Astrocyte of the spinal cord (primary cell): ENCODE measurements around the gene CIAO3.
"Not testable (repeated sequence)": the region's sequence is repeated elsewhere in the genome, so short reads cannot be mapped to it uniquely, and the experiment has no call there.

Experiments used
- DNase-seq: peaks from one replicate; pipeline ENCODE4 v3.0.0; 2011; ENCODE audit warnings: low read depth, low spot score
- H3K4me3 ChIP-seq: 2 replicates; pipeline ENCODE4 v1.5.1; 2011; ENCODE audit warnings: low read depth, mild to moderate bottlenecking, low read length, moderate library complexity
- in situ Hi-C: cut with HindIII; loops from 2 replicates; pipeline ENCODE4 v1.10.0; 2017; ENCODE audit warnings: low sequenced_read_pairs
- TF ChIP-seq, protein P1 (sequence below): IDR thresholded peaks from 2 replicates; pipeline ENCODE4 v1.5.1; 2012; ENCODE audit warnings: low read depth, mild to moderate bottlenecking, low read length, inconsistent platforms

CIAO3 gene

DNA sequence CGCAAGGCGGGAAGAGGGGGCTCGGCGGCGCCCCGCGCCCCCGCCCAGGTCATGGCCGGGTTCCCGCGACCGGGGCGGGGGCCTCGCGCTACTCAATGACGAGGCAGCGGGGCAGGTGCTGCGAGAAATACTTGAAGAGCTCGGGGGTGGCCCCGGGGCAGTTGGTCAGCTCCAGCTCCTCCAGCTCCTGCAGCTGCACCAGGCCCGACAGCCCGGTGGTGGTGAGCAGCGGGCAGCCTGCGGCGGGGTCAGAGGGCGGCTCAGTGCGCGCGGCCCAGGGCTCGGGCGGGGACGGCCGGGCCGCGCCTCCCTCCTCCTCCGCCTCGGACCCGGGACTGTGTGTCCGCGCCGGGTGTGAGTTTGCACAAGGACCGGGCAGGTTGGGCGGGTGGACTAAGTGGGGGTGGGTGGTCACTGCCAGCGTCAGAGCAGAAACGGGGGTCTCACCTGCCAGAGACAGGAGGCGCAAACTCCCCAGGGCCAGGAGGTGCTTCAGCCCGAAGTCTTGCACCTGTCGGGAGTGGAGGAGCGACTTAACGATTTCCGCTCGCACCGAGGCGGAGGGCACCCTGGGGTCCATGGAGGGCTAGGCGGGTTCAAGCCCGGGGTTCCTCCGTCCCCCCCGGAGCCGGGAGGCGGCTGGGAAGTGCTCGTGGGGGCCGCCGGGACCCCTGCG, 46.5 kb downstream of the CIAO3 start:
- H3K4me3 ChIP-seq, result no peak overlapping the region
- TF ChIP-seq, protein P1, sequence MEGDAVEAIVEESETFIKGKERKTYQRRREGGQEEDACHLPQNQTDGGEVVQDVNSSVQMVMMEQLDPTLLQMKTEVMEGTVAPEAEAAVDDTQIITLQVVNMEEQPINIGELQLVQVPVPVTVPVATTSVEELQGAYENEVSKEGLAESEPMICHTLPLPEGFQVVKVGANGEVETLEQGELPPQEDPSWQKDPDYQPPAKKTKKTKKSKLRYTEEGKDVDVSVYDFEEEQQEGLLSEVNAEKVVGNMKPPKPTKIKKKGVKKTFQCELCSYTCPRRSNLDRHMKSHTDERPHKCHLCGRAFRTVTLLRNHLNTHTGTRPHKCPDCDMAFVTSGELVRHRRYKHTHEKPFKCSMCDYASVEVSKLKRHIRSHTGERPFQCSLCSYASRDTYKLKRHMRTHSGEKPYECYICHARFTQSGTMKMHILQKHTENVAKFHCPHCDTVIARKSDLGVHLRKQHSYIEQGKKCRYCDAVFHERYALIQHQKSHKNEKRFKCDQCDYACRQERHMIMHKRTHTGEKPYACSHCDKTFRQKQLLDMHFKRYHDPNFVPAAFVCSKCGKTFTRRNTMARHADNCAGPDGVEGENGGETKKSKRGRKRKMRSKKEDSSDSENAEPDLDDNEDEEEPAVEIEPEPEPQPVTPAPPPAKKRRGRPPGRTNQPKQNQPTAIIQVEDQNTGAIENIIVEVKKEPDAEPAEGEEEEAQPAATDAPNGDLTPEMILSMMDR, result no peak

DNA sequence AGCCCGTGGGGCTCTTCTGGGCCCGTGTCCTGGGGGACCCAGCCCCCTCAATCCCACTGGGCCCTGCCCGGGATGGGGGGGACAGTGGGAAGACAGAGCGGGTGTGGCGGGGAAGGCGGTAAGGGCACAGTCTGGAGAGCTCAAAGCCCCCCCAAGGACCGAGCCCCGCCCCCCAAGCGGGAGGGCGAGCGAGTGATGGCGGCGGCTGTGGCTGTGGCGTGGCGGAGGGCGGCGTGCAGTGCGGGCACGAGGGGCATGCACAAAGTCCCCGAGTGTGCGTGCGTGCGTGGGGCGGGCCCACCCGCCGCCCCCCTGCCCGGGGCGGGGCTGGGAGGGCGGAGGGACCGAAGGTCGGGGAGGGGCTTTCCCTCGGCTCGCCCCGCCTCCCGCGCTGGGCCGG, 47.0 kb downstream of the CIAO3 start:
- no peak overlapping the region for H3K4me3 ChIP-seq
- in situ Hi-C loops, result no loop called here
- TF ChIP-seq, protein P1, result no peak
- no peak for DNase-seq

More for the DNA sequence above, 46.5 kb downstream of the CIAO3 start:
- no peak for DNase-seq
- in situ Hi-C loops, result no loop called here

DNA sequence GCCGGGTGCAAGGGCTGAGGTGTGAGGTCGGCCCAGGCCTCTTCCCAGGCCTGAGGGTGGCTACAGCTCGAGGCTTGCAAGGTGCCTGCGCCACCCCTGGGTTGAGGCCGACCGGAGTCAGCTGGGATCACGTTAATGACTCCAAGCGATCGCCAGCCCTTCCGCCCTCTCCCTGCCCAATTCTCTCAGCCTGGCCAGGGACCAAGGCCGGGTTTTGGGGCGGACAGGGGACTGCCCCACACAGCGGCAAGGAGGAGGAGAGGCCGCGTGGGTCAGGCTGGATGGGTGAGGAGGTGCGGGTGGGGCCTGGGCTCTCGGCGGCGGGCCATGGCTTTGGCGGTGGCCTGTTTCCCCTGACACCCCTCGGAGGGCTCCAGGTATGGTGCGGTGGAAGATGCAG, 47.4 kb downstream of the CIAO3 start:
- TF ChIP-seq, protein P1, result no peak
- H3K4me3 ChIP-seq, result no peak overlapping the region
- in situ Hi-C loops, result no loop called here
- DNase-seq, result no peak

DNA sequence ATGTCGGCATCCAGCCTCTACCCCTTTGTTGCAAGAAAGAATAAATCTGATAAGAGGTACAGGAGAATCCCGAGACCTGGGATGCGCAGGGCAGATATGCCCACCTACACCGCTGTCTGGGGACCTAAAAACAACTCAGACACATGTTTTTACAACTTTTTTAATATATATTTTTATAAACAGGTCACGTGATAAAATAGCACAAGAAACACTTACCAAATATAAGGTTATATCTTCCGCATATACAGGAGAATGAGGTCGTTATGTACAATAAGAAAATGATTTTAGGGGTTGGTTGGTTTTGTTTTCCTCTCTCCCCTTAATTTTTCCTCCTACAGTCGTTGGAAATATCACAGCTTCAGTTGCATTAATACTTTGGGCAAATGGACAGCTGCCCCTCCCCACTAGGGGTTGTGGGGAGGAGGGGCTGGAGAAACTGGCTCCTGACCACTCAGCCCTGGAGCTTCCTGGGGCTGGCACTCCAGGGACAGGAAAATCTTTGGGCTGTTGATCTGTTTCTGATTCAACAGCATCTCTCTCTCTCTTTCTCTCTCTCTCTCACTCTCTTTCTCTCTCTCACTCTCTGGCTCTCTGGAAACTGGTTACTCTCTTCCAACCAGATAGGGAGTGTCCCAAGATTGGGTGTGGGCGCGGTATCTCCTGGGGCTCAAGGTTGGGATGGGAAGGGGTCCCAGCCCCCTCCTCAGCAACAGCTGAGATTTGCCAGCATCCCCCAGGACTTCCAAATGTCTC, 48.3 kb downstream of the CIAO3 start:
- no peak overlapping the region for H3K4me3 ChIP-seq
- TF ChIP-seq, protein P1, result no peak
- DNase-seq, result no peak
- in situ Hi-C loops, result no loop called here

DNA sequence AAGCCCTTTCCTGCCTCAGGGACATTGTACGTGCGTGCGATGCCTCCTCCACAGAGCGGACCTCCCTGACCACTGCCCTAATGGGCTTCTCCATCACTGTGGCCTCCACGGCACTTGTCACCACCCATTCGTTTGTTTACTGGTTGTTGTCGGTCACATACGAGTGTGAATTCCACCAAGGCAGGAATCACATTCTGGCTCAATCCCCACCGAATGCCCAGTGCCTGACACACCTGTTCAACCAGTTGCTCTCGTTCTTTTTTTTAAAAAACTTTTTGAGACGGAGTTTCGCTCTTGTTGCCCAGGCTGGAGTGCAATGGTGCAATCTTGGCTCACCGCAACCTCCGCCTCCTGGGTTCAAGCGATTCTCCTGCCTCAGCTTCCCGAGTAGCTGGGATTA, 49.6 kb downstream of the CIAO3 start:
- DNase-seq, H3K4me3 ChIP-seq, in situ Hi-C loops: not testable (repeated sequence)

DNA sequence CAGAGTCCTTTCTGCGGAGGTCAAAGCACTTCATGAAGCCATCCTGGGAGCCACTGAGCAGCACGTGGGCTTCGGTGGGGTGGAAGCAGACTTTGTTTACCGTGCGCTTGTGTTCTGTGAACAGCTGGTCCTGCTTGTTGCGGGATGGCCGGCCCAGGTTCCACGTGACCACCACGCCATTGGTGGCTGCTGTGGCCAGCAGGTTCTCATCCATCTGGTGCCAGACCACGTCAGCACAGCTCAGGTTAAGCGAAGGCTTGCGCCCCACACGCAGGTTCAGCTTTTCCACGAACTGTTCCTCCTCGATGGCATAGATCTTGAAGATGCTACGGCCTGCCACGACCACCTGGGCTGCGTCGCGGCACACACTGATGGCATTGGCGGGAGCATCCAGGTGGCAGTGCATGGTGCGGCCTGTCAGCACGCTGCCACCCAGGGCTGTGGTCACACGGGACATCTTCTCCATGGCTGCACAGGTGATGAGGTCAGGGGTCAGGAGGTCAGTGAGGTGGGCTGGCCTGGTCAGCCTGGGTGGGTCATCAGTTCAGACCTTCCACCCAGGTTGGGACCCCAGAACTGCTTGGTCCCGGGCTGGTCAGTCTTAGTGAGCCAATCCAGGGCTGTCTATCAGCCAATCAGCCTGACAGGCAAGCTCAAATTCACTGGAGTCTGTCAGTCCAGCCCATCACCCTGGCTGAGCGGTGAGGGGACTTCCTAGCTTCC, 51.5 kb downstream of the CIAO3 start:
- in situ Hi-C loops, result no loop called here
- TF ChIP-seq, protein P1, result no peak
- no peak for DNase-seq

DNA sequence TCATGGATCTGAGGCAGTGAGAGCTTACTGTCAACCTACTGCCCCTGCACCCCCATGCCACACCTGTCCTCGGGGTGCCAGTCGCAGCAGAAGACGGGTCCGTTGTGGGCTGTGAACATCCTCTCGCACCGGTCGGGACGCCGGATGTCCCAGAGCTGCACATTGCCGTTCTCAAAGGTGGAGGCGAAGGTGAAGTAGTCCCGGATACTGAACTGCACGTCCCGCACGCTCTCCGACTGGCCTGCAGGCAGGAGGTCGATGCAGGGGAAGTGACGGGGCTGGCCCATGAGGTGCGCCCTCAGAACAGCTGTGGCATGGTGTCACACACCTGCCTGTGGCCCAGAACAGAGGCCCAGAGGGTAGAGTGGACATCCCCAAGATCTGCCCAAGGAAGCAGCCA, 53.3 kb downstream of the CIAO3 start:
- H3K4me3 ChIP-seq, result no peak overlapping the region
- no peak for DNase-seq
- TF ChIP-seq, protein P1, result no peak
- in situ Hi-C loops, result no loop called here

More for the DNA sequence above, 51.5 kb downstream of the CIAO3 start:
- peak overlapping the region; percentile 89 for H3K4me3 ChIP-seq
